Eye (tissue), 1 donor: ENCODE results near the gene ADRA2C.

ENCODE experiments used
- DNase-seq: peaks from one replicate; pipeline ENCODE4 v3.0.0-alpha.2; 2015

ADRA2C gene

DNA sequence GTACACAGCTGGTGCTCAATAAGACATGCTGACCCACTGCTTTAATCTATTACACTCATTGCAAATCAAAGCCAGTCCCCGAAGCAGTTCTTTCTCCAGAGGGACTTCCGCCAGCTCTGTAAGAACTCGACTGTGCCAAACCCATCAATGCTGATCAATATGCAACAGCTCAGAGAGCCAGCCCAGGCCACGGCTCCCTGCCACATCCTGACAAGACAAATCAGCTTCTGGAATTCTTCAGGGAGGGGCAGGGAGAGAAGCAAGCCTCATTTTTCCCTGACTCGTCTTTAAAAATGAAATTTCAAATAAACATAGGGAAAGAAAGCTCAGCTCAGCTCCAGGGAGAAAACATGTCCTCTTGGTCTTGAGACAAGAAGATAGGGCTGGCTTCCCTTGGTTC, 5.3 kb upstream of the ADRA2C start:
- DNase-seq, result peak; percentile 22

GRCh38 chr4:3762264-3762663, 3.9 kb upstream of the ADRA2C start:
- no peak for DNase-seq

- no peak for DNase-seq
Observed at GRCh38 chr4:3762753-3763549, 3.2 kb upstream of the ADRA2C start.

GRCh38 chr4:3765271-3766035, 732 bp upstream of the ADRA2C start:
- DNase-seq, result peak; percentile 71

- DNase-seq, result peak; percentile 66
Observed at GRCh38 chr4:3766785-3767569, 792 bp downstream of the ADRA2C start.

GRCh38 chr4:3767570-3768288, 1.5 kb downstream of the ADRA2C start:
- DNase-seq, result peak; percentile 67

GRCh38 chr4:3768842-3769641, 2.9 kb downstream of the ADRA2C start:
- DNase-seq, result no peak

DNA sequence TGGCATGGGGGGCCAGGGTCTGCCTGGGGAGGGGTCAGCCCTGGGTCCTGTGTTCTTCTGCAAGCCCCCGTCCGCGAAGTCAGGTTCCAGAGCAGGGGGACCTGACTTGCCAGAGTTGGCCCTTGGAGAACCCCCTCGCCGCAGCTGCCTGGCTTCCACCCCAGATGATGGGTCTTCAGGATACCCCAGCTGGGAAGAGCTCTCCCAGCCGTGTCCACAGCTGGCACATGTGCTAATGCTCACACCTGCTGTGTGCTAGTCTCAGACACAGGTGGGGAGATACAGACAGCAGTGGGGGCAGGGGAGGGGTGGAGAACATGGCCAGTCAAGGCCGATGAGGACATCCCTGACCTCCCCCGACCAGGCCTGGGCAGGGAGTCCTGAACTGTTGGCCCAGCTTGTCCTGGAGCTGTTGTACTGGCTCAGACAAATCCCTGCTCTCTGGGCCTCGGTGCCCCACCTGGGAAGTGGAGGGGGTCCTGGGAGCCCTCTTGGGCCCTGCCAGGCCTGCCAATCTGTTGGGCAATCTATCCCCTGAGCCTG, 3.5 kb downstream of the ADRA2C start:
- DNase-seq, result no peak

DNA sequence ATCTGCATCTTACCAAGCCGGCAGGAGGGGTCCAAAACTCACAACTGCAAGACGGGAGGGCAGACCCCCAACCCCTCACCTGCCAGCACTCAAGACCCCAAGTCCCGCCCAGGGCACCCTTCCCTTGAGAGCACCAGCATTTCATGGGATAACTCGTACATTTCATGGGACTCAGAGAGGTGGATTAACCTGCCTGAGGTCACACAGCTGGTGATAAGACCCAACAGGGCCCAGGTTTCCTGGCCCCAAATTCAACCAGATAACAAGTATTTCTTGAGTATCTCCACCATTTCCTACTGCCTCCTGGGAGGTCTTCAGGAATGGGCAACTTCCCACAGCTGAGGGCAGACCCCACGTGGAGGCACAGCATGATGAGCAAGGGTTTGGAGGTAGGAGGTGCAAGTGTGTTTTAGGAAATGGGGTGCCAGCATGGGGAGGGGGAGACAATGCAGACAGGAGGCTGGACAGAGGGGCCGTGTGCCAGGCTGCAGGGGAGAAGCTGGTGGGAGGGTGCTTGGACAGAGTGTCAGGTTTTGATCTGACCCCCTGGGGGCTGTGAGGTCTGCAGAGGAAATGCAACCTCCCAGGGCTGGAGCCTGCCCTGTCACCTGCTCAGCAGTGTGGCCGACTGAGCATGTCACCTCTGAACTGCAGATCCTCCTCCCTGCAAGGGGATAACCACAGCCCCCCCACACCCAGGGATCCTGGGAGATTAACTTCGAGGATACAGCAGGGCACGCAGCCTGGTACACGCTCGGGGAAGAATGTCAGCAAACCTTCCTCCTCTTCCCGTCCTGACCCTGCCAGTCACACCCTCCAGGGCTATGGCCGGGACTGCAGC, 4.4 kb downstream of the ADRA2C start:
- DNase-seq, result no peak

DNA sequence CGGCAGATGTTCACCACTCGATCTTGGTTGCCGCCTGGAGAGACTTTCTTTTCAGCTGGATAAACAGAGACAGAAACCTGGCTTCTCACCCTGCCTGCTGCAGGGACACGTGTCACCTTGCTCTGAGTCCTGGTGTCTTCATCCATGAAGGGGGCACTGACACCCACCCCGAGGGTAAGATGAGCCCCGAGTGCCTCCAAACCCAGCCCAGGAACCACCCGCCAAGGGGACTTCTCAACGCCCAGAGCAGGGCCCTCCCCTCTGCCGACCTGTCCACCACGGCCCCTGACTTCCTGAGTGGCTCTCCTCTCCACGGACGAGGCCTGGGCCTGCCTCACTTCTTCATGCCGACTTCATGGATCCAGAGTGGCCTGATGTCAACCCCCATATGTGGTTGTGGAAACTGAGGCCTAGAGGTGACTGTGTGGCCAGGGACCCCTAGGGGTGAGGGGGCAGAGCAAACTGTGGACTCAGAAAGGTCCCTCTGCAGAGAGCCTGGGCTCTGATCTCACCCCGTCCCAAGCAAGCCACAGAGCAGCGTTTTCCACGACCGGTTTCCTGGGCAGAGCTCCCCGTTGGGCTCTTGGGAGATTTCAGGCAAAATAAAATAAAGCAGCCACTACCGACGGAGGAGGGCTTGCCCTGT, 5.1 kb downstream of the ADRA2C start:
- no peak for DNase-seq

- no peak for DNase-seq
Observed at GRCh38 chr4:3771939-3772495, 5.8 kb downstream of the ADRA2C start.

GRCh38 chr4:3772632-3773031, 6.4 kb downstream of the ADRA2C start:
- no peak for DNase-seq

GRCh38 chr4:3773552-3774001, 7.4 kb downstream of the ADRA2C start:
- DNase-seq, result peak; percentile 53

DNA sequence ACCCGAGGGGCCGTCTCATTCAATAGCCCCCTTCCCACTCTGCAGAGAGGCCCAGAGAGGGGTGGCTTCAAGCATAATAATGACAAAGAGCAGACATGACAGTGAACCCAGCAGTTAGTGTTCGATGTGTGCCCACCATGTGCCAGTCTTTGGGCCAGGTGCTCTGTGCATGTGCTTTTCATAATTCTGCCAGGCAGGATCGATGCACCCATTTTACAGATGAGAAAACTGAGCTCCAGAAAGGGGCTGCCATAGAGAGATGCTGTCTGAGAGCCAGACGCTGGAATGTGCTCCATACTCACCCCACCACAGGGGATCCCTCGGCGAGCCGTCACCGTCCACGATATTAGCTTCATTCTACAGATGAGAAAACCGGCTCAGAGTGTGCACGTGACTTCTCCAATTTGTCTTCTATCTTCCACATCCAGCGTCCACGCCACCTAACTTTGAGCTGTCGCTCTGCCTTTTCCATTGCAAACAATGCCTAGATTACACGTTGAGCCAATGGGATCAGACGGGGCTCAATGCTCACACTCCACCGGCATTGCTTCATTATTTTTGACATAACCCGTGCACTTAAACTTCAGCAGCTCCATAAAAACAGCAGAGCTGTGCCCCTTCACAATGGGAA, 8.2 kb downstream of the ADRA2C start:
- DNase-seq, result no peak

DNA sequence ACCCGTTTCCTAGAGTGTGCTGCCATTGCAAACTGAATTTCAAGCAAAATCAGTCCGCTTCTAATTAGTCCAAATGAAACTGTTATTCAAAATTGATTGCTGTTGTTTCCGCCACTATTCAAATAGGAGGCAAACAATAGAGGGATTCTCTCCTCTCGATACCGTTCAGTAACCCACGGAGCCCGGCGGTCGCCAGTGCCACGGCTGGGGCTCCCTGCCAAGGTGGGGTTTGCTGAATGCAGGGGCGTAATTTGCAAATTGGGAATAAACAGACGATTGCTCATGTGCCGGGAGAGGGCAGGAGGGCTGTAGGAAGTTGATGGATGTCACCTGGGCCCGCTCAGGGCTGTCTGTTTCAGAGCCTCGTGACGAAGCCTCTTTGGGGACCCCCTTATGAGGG, 8.8 kb downstream of the ADRA2C start:
- DNase-seq, result no peak

DNA sequence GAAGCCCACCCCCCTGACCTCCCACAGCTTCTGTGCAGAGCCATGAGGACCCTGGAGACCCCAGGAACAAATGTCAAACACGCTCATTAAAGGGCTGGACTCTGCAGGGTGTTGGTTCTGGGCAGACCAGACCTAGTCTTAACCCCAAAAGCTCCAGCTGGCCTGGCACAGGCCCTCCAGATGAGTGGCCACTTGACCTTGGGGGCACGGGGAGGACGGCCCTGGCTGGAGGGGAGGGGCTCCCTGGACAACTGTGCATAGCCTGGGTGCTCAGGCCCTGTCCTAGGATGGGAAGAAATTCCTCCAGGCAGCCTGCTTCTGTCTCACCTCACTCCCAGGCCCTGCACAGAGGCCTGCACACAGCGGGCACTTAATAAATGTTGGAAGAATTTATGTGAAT, 9.4 kb downstream of the ADRA2C start:
- no peak for DNase-seq

DNA sequence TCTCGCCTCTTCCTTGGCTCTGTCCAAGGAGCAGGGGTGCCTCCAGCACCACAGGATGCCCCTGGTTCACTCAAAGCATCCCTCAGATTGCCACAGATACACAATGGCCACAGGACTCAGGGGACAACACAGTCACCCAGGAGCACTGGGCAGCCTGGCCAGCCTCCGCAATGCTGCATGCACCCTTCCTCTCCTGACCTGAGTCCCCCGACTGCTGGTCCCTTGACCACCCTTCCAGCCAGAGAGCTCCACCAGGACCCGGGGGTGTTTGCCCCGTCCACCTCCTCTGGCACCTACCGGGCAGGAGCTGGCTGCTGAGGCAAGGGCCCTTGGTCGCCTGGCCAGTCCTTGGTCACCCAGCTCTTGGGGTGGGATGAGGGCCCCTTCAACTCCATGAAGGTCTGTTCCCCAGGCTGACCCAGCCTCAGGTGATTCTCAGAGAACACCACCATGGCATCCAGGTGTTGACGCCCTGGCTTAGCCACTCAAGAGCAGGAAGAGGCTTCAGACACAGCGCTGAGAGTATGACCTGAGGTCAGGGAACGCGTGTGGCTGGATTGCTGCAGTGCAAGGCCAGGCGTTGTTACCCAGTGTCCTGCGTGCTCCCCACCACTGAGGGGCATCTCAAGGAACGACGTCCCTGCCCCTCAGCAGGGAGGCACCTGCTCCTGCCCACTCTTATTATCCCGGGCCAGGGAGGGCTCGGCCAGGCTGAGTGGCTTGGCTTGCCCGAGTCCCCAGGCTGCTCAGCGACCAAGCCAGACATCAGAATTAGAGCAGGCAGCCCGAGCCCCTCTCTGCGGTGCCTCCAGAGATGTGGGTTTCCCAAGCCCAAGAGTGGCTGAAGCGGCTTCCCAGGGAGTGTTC, 10.2 kb downstream of the ADRA2C start:
- DNase-seq, result no peak

- DNase-seq, result no peak
Observed at GRCh38 chr4:3777033-3777390, 10.8 kb downstream of the ADRA2C start.
